KMS-11 (cell line): ENCODE data around the gene SLC2A2.

ENCODE experiments used
- H2AFZ ChIP-seq: fragments of 200-600 bp; sonication (generic); 2 replicates; pipeline ENCODE4 v1.6.1; 2016; ENCODE audit warnings: antibody characterized with exemption, mixed run types, low read depth
- H3K27ac ChIP-seq: fragments of 200-600 bp; sonication (generic); 2 replicates; pipeline ENCODE4 v1.6.1; 2016; ENCODE audit warnings: mild to moderate bottlenecking, mixed run types
- H3K27me3 ChIP-seq: fragments of 200-600 bp; sonication (generic); 2 replicates; pipeline ENCODE4 v1.6.1; 2017; ENCODE audit warnings: mild to moderate bottlenecking, low read depth, mixed run types, moderate library complexity; ENCODE audit not compliant: insufficient read depth
- H3K36me3 ChIP-seq: fragments of 200-600 bp; sonication (generic); 2 replicates; pipeline ENCODE4 v1.6.1; 2017; ENCODE audit warnings: mild to moderate bottlenecking, mixed run types; ENCODE audit not compliant: insufficient read depth
- H3K4me1 ChIP-seq: fragments of 200-600 bp; sonication (generic); 2 replicates; pipeline ENCODE4 v1.6.1; 2016; ENCODE audit warnings: mild to moderate bottlenecking, low read depth, mixed run types; ENCODE audit not compliant: poor library complexity, severe bottlenecking
- H3K4me2 ChIP-seq: fragments of 200-600 bp; sonication (generic); 2 replicates; pipeline ENCODE4 v1.7.0; 2016; ENCODE audit warnings: mild to moderate bottlenecking, mixed run types
- H3K4me3 ChIP-seq: fragments of 200-600 bp; sonication (generic); IDR thresholded peaks from 2 replicates; pipeline ENCODE4 v1.6.1; 2017; ENCODE audit warnings: low read depth, low read length, mixed read lengths; ENCODE audit not compliant: insufficient read depth
- H3K79me2 ChIP-seq: fragments of 200-600 bp; sonication (generic); 2 replicates; pipeline ENCODE4 v1.6.1; 2016; ENCODE audit warnings: low read depth, mixed run types; ENCODE audit not compliant: insufficient read depth
- H3K9ac ChIP-seq: fragments of 200-600 bp; sonication (generic); 2 replicates; pipeline ENCODE4 v1.6.1; 2016; ENCODE audit warnings: mild to moderate bottlenecking, mixed run types
- H4K20me1 ChIP-seq: fragments of 200-600 bp; sonication (generic); 2 replicates; pipeline ENCODE4 v1.6.1; 2016; ENCODE audit warnings: mild to moderate bottlenecking, mixed run types; ENCODE audit not compliant: insufficient read depth
- CTCF ChIP-seq: fragments of 200-600 bp; sonication (generic); conservative IDR thresholded peaks from 2 replicates; pipeline ENCODE4 v1.6.1; 2017; ENCODE audit warnings: low read depth, mild to moderate bottlenecking, antibody characterized with exemption, low read length, moderate library complexity, mixed read lengths

The SLC2A2 gene

GRCh38 chr3:170947018-170947769 lies 79.3 kb downstream of the SLC2A2 start:
- Histone ChIP-seq H3K4me2 (no peak overlapping the region), H3K27me3 (no peaks in the 10 kb centered on the region), H3K4me1 (no peaks in the 10 kb centered on the region), H3K27ac (no peak overlapping the region), H3K9ac (no peak overlapping the region), H4K20me1 (no peaks in the 10 kb centered on the region), H3K4me3 (no peak overlapping the region), H3K79me2 (no peaks in the 10 kb centered on the region), H2AFZ (no peak overlapping the region), H3K36me3 (no peaks in the 10 kb centered on the region)
- TF ChIP-seq CTCF, result no peak
